Right renal pelvis (tissue), 4 donors: Measurements from ENCODE around the gene SLC25A17. TPM values are rescaled to one million over a fixed set of nuclear protein-coding genes. Genes with fewer than 3 reads are reported as not detected.
"Not testable (repeated sequence)": the region's sequence is repeated elsewhere in the genome, so short reads cannot be mapped to it uniquely, and the experiment has no call there.

Experiments used
- DNase-seq, 4 donors: peaks; one replicate each; pipeline ENCODE4 v3.0.0-alpha.2; 2013; ENCODE audit warnings: low read depth in 4 of 4, low spot score in 3 of 4, missing footprints in 1 of 4
- polyA plus RNA-seq, 4 donors: library from polyadenylated mRNA; unstranded; fragments of 120-200 nt; gene quantifications; one replicate each; pipeline ENCODE4 v1.2.1, GENCODE V29; 2013; ENCODE audit not compliant: insufficient read length in 4 of 4

SLC25A17 gene
- polyA plus RNA-seq, 4 donors: 39.3 to 45.9 (median 41.3) TPM

GRCh38 chr22:40819599-40820140 is 524 bp upstream of the SLC25A17 start:
- peak in 1 of 4 donors; percentile 6 for DNase-seq

- DNase-seq: no peak
Observed at GRCh38 chr22:40818192-40818746, 877 bp downstream of the SLC25A17 start.

GRCh38 chr22:40817737-40818136 is 1.4 kb downstream of the SLC25A17 start:
- DNase-seq: no peak

GRCh38 chr22:40813912-40814315 is 5.2 kb downstream of the SLC25A17 start:
- no peak for DNase-seq

- DNase-seq: no peak
Observed at GRCh38 chr22:40808018-40808841, 10.9 kb downstream of the SLC25A17 start.

- DNase-seq: no peak
Observed at GRCh38 chr22:40806711-40807110, 12.4 kb downstream of the SLC25A17 start.

GRCh38 chr22:40805699-40806203 is 13.4 kb downstream of the SLC25A17 start:
- DNase-seq: no peak

GRCh38 chr22:40805239-40805638 is 13.9 kb downstream of the SLC25A17 start:
- no peak for DNase-seq

GRCh38 chr22:40803321-40803720 is 15.8 kb downstream of the SLC25A17 start:
- DNase-seq: no peak

GRCh38 chr22:40799008-40799407 is 20.1 kb downstream of the SLC25A17 start:
- DNase-seq: no peak

GRCh38 chr22:40797427-40797826 is 21.7 kb downstream of the SLC25A17 start:
- DNase-seq: no peak

- DNase-seq: no peak
Observed at GRCh38 chr22:40792451-40792850, 26.7 kb downstream of the SLC25A17 start.

- DNase-seq: no peak
Observed at GRCh38 chr22:40791241-40791640, 27.9 kb downstream of the SLC25A17 start.

GRCh38 chr22:40789131-40789530 is 30.0 kb downstream of the SLC25A17 start:
- DNase-seq: no peak

- DNase-seq: no peak
Observed at GRCh38 chr22:40782521-40782920, 36.6 kb downstream of the SLC25A17 start.

GRCh38 chr22:40781749-40782148 is 37.4 kb downstream of the SLC25A17 start:
- DNase-seq: not testable (repeated sequence)

- DNase-seq: no peak
Observed at GRCh38 chr22:40769761-40770160, 49.4 kb downstream of the SLC25A17 start.

- DNase-seq: no peak
Observed at GRCh38 chr22:40768206-40768605, 50.9 kb downstream of the SLC25A17 start.

GRCh38 chr22:40766956-40767355 is 52.2 kb downstream of the SLC25A17 start:
- no peak for DNase-seq

- DNase-seq: no peak
Observed at GRCh38 chr22:40764763-40765441, 54.2 kb downstream of the SLC25A17 start.

- no peak for DNase-seq
Observed at GRCh38 chr22:40759294-40759840, 59.8 kb downstream of the SLC25A17 start.
